Mesendoderm (in vitro differentiated cells): ENCODE results near the gene DGKH.
"Not testable (repeated sequence)": the region's sequence is repeated elsewhere in the genome, so short reads cannot be mapped to it uniquely, and the experiment has no call there.

ENCODE experiments used
- DNase-seq: peaks from one replicate; pipeline ENCODE4 v3.0.0; 2013
- H2AK5ac ChIP-seq: 2 replicates; pipeline ENCODE4 v1.6.1; 2013; ENCODE audit warnings: low read length, inconsistent platforms
- H2BK120ac ChIP-seq: 2 replicates; pipeline ENCODE4 v1.6.1; 2013; ENCODE audit warnings: low read depth, mild to moderate bottlenecking, low read length, moderate library complexity, mixed read lengths
- H2BK15ac ChIP-seq: replicated peaks from 2 replicates; pipeline ENCODE4 v1.6.1; 2013; ENCODE audit warnings: low read depth, mild to moderate bottlenecking, moderate library complexity
- H2BK5ac ChIP-seq: 2 replicates; pipeline ENCODE4 v1.6.1; 2013; ENCODE audit warnings: low read length, inconsistent platforms
- H3K18ac ChIP-seq: 2 replicates; pipeline ENCODE4 v1.6.1; 2013; ENCODE audit warnings: mild to moderate bottlenecking, low read length, mixed read lengths
- H3K23ac ChIP-seq: one replicate; pipeline ENCODE4 v1.6.1; 2013; ENCODE audit warnings: low read length
- H3K27ac ChIP-seq: 2 replicates; pipeline ENCODE4 v1.5.1; 2013; ENCODE audit warnings: low read depth, mild to moderate bottlenecking, inconsistent platforms, low read length, moderate library complexity
- H3K27me3 ChIP-seq: 2 replicates; pipeline ENCODE4 v1.6.1; 2013; ENCODE audit warnings: low read length, control low read depth, mild to moderate bottlenecking, inconsistent platforms; ENCODE audit not compliant: insufficient read depth, poor library complexity
- H3K36me3 ChIP-seq: 2 replicates; pipeline ENCODE4 v1.6.1; 2013; ENCODE audit warnings: low read length, inconsistent platforms; ENCODE audit not compliant: control insufficient read depth, insufficient read depth
- H3K4ac ChIP-seq: one replicate; pipeline ENCODE4 v1.6.1; 2013; ENCODE audit warnings: low read depth, mild to moderate bottlenecking, low read length, moderate library complexity
- H3K4me1 ChIP-seq: 2 replicates; pipeline ENCODE4 v1.6.1; 2013; ENCODE audit warnings: low read depth, low read length, inconsistent platforms; ENCODE audit not compliant: control insufficient read depth
- H3K4me2 ChIP-seq: 2 replicates; pipeline ENCODE4 v1.6.1; 2013; ENCODE audit warnings: low read length
- H3K4me3 ChIP-seq: 2 replicates; pipeline ENCODE4 v1.5.1; 2013; ENCODE audit warnings: mild to moderate bottlenecking, low read length
- H3K56ac ChIP-seq: one replicate; pipeline ENCODE4 v1.6.1; 2013; ENCODE audit warnings: low read length
- H3K79me1 ChIP-seq: 2 replicates; pipeline ENCODE4 v1.6.1; 2013; ENCODE audit warnings: low read length, inconsistent platforms
- H3K79me2 ChIP-seq: 2 replicates; pipeline ENCODE4 v1.6.1; 2013; ENCODE audit warnings: mild to moderate bottlenecking, low read length; ENCODE audit not compliant: control insufficient read depth, insufficient read depth
- H3K9ac ChIP-seq: 2 replicates; pipeline ENCODE4 v1.6.1; 2013; ENCODE audit warnings: low read length, inconsistent platforms
- H4K5ac ChIP-seq: one replicate; pipeline ENCODE4 v1.6.1; 2013; ENCODE audit warnings: low read length
- H4K8ac ChIP-seq: one replicate; pipeline ENCODE4 v1.6.1; 2013; ENCODE audit warnings: low read depth, mild to moderate bottlenecking, control low read depth, low read length, moderate library complexity
- WGBS: extraction: QIAGEN DNeasy Blood & Tissue Kit; methylation state at CpG from one replicate; pipeline ENCODE4 v1.1.7; 2013; ENCODE audit warnings: low lambda C conversion rate, missing lambda C conversion rate; ENCODE audit not compliant: insufficient coverage; ENCODE audit errors: extremely low coverage; 5-methylcytosine and 5-hydroxymethylcytosine counted together

Gene DGKH

GRCh38 chr13:42136518-42136917 is 88.1 kb downstream of the DGKH start:
- Histone ChIP-seq H3K56ac (no peak overlapping the region), H3K23ac (no peak overlapping the region), H2BK15ac (no peak overlapping the region), H3K4me1 (no peaks in the 10 kb centered on the region), H3K4ac (no peak overlapping the region), H3K4me2 (no peak overlapping the region), H2BK120ac (no peak overlapping the region), H3K79me1 (no peaks in the 10 kb centered on the region), H3K4me3 (no peak overlapping the region), H3K27me3 (no peaks in the 10 kb centered on the region), H2BK5ac (no peak overlapping the region), H3K27ac (no peak overlapping the region), H3K79me2 (no peaks in the 10 kb centered on the region), H4K5ac (no peak overlapping the region), H2AK5ac (no peak overlapping the region), H3K36me3 (no peaks in the 10 kb centered on the region), H3K18ac (no peak overlapping the region), H4K8ac (no peak overlapping the region), H3K9ac (no peak overlapping the region)
- no peak for DNase-seq
- WGBS: no CpG with 5 or more reads among the region's 3 CpGs

GRCh38 chr13:42137856-42138537 is 89.5 kb downstream of the DGKH start:
- Histone ChIP-seq H4K8ac (no peak overlapping the region), H4K5ac (no peak overlapping the region), H3K27ac (no peak overlapping the region), H3K36me3 (no peaks in the 10 kb centered on the region), H3K56ac (no peak overlapping the region), H3K79me1 (no peaks in the 10 kb centered on the region), H3K27me3 (no peaks in the 10 kb centered on the region), H2AK5ac (no peak overlapping the region), H2BK15ac (no peak overlapping the region), H3K23ac (no peak overlapping the region), H2BK5ac (no peak overlapping the region), H3K9ac (no peak overlapping the region), H3K4me2 (no peak overlapping the region), H3K18ac (no peak overlapping the region), H3K79me2 (no peaks in the 10 kb centered on the region), H2BK120ac (no peak overlapping the region), H3K4ac (no peak overlapping the region), H3K4me1 (no peaks in the 10 kb centered on the region), H3K4me3 (no peak overlapping the region)
- no peak for DNase-seq
- WGBS: no CpG with 5 or more reads among the region's 3 CpGs

- Histone ChIP-seq H3K4me3 (no peak overlapping the region), H3K36me3 (no peaks in the 10 kb centered on the region), H4K5ac (no peak overlapping the region), H2BK5ac (no peak overlapping the region), H3K79me1 (no peaks in the 10 kb centered on the region), H2AK5ac (no peak overlapping the region), H3K56ac (no peak overlapping the region), H4K8ac (no peak overlapping the region), H3K9ac (no peak overlapping the region), H2BK120ac (no peak overlapping the region), H3K27ac (no peak overlapping the region), H2BK15ac (no peak overlapping the region), H3K79me2 (no peaks in the 10 kb centered on the region), H3K18ac (no peak overlapping the region), H3K27me3 (no peaks in the 10 kb centered on the region), H3K4me1 (no peaks in the 10 kb centered on the region), H3K23ac (no peak overlapping the region), H3K4ac (no peak overlapping the region), H3K4me2 (no peak overlapping the region)
- WGBS: no CpG with 5 or more reads among the region's 2 CpGs
- no peak for DNase-seq
Measured at GRCh38 chr13:42140494-42140893, 92.0 kb downstream of the DGKH start.

GRCh38 chr13:42141052-42141451 is 92.6 kb downstream of the DGKH start:
- not testable (repeated sequence) for H4K5ac ChIP-seq, H3K79me2 ChIP-seq, H2BK5ac ChIP-seq, H3K4me3 ChIP-seq, H3K79me1 ChIP-seq, H4K8ac ChIP-seq, H3K4ac ChIP-seq, H3K23ac ChIP-seq, H3K4me1 ChIP-seq, H2BK15ac ChIP-seq, H3K56ac ChIP-seq, H3K18ac ChIP-seq, H3K27ac ChIP-seq, H2BK120ac ChIP-seq, H2AK5ac ChIP-seq, H3K9ac ChIP-seq, DNase-seq, H3K36me3 ChIP-seq, H3K27me3 ChIP-seq, H3K4me2 ChIP-seq
- WGBS: no CpG with 5 or more reads among the region's 2 CpGs

- no peaks in the 10 kb centered on the region for H3K27me3 ChIP-seq
- no peak overlapping the region for H3K4ac ChIP-seq
- H2BK5ac ChIP-seq: no peak overlapping the region
- no peak overlapping the region for H3K27ac ChIP-seq
- no peak overlapping the region for H4K5ac ChIP-seq
- H3K79me2 ChIP-seq: no peaks in the 10 kb centered on the region
- H3K56ac ChIP-seq: no peak overlapping the region
- no CpG with 5 or more reads among the region's 2 CpGs for WGBS
- H2AK5ac ChIP-seq: no peak overlapping the region
- no peak overlapping the region for H3K4me3 ChIP-seq
- H2BK15ac ChIP-seq: no peak overlapping the region
- no peak overlapping the region for H3K23ac ChIP-seq
- no peak overlapping the region for H4K8ac ChIP-seq
- H3K4me1 ChIP-seq: no peaks in the 10 kb centered on the region
- H3K9ac ChIP-seq: no peak overlapping the region
- DNase-seq: no peak
- no peak overlapping the region for H2BK120ac ChIP-seq
- H3K36me3 ChIP-seq: no peaks in the 10 kb centered on the region
- no peak overlapping the region for H3K18ac ChIP-seq
- H3K79me1 ChIP-seq: no peaks in the 10 kb centered on the region
- no peak overlapping the region for H3K4me2 ChIP-seq
Measured at GRCh38 chr13:42146359-42146758, 97.9 kb downstream of the DGKH start.

- Histone ChIP-seq H3K9ac (no peak overlapping the region), H3K36me3 (no peaks in the 10 kb centered on the region), H3K23ac (no peak overlapping the region), H3K27ac (no peak overlapping the region), H2BK15ac (no peak overlapping the region), H4K8ac (no peak overlapping the region), H2AK5ac (no peak overlapping the region), H3K79me2 (no peaks in the 10 kb centered on the region), H2BK5ac (no peak overlapping the region), H3K56ac (no peak overlapping the region), H4K5ac (no peak overlapping the region), H3K27me3 (no peaks in the 10 kb centered on the region), H3K4me1 (no peaks in the 10 kb centered on the region), H3K4me2 (no peak overlapping the region), H2BK120ac (no peak overlapping the region), H3K4me3 (no peak overlapping the region), H3K79me1 (no peaks in the 10 kb centered on the region), H3K4ac (no peak overlapping the region), H3K18ac (no peak overlapping the region)
- no CpG with 5 or more reads among the region's 7 CpGs for WGBS
- no peak for DNase-seq
Measured at GRCh38 chr13:42148538-42148937, 100.1 kb downstream of the DGKH start.
